Keratinocyte (primary cell): Measurements from ENCODE around the gene OR10H1. TPM values are rescaled to one million over a fixed set of nuclear protein-coding genes. Genes with fewer than 3 reads are reported as not detected.
"Not testable (repeated sequence)": the region's sequence is repeated elsewhere in the genome, so short reads cannot be mapped to it uniquely, and the experiment has no call there.

ENCODE experiments used
- DNase-seq: peaks from one replicate; pipeline ENCODE4 v3.0.0-alpha.2; 2011; ENCODE audit warnings: low read depth, missing footprints, low spot score
- FAIRE-seq: peaks from 2 replicates; lab custom pipeline; 2011; peaks lifted over from hg19 to GRCh38; lab: Jason Lieb, UNC
- H2AFZ ChIP-seq: 2 replicates; pipeline ENCODE4 v1.6.0; 2012; ENCODE audit warnings: low read length, control low read depth, inconsistent platforms; ENCODE audit not compliant: control insufficient read depth
- H3K27ac ChIP-seq: 2 replicates; pipeline ENCODE4 v1.5.1; 2011; ENCODE audit warnings: low read length; ENCODE audit not compliant: control insufficient read depth, insufficient read depth
- H3K27me3 ChIP-seq: 3 replicates; pipeline ENCODE4 v1.6.0; 2011; ENCODE audit warnings: low read length; ENCODE audit not compliant: control insufficient read depth, insufficient read depth; ENCODE audit errors: extremely low read depth
- H3K36me3 ChIP-seq, 2 experiments: 2 replicates in 1 of 2; 3 replicates in 1 of 2; pipeline ENCODE4 v1.5.1; 2011; ENCODE audit warnings: low read length in 2 of 2, mild to moderate bottlenecking in 1 of 2; ENCODE audit not compliant: control insufficient read depth in 2 of 2, insufficient read depth in 2 of 2; ENCODE audit errors: extremely low read depth in 1 of 2
- H3K4me1 ChIP-seq: 3 replicates; pipeline ENCODE4 v1.5.1; 2011; ENCODE audit warnings: low read length; ENCODE audit not compliant: control insufficient read depth, insufficient read depth; ENCODE audit errors: extremely low read depth
- H3K4me2 ChIP-seq: 3 replicates; pipeline ENCODE4 v1.6.0; 2011; ENCODE audit warnings: low read depth, low read length; ENCODE audit not compliant: control insufficient read depth, insufficient read depth; ENCODE audit errors: extremely low read depth
- H3K4me3 ChIP-seq, 3 experiments: fragments of 200-600 bp in 1 of 3; sonication (generic) in 1 of 3; 2 replicates in 2 of 3; 3 replicates in 1 of 3; pipeline ENCODE4 v1.5.1; 2011 to 2016; ENCODE audit warnings: low read length in 3 of 3, mild to moderate bottlenecking in 3 of 3, control low read depth in 2 of 3, inconsistent platforms in 1 of 3, low read depth in 1 of 3, mixed read lengths in 1 of 3, mixed run types in 1 of 3, moderate library complexity in 1 of 3; ENCODE audit not compliant: control insufficient read depth in 2 of 3, insufficient read depth in 2 of 3; ENCODE audit errors: extremely low read depth in 1 of 3
- H3K79me2 ChIP-seq: 2 replicates; pipeline ENCODE4 v1.6.0; 2012; ENCODE audit warnings: low read length; ENCODE audit not compliant: control insufficient read depth, insufficient read depth
- H3K9ac ChIP-seq: 3 replicates; pipeline ENCODE4 v1.6.0; 2011; ENCODE audit warnings: low read length; ENCODE audit not compliant: control insufficient read depth, insufficient read depth; ENCODE audit errors: extremely low read depth
- H3K9me1 ChIP-seq: 3 replicates; pipeline ENCODE4 v1.6.0; 2011; ENCODE audit warnings: low read length; ENCODE audit not compliant: control insufficient read depth, insufficient read depth; ENCODE audit errors: extremely low read depth
- H3K9me3 ChIP-seq: 2 replicates; pipeline ENCODE4 v1.5.1; 2012; ENCODE audit warnings: low read depth, low read length; ENCODE audit not compliant: control insufficient read depth
- H4K20me1 ChIP-seq: 3 replicates; pipeline ENCODE4 v1.6.0; 2011; ENCODE audit warnings: low read length; ENCODE audit not compliant: control insufficient read depth, insufficient read depth; ENCODE audit errors: extremely low read depth
- EZH2 ChIP-seq: IDR thresholded peaks from one replicate; pipeline ENCODE4 v1.6.1; 2012; ENCODE audit warnings: inconsistent platforms, mild to moderate bottlenecking, low read length, moderate library complexity
- dilution Hi-C: fragments of 300-500 bp; cut with MboI; formaldehyde crosslinking; loops from one replicate; pipeline ENCODE4 v1.7.0; 2020; ENCODE audit warnings: low sequenced_read_pairs; ENCODE audit not compliant: extremely low pct_ligation_motif_present
- polyA plus RNA-seq, 5 experiments: library from polyadenylated mRNA; depleted of rRNA in 3 of 5; stranded (reverse) in 3 of 5; stranded (forward) in 1 of 5; unstranded in 1 of 5; fragments of >200 nt; gene quantifications; 1 replicate in 1 of 5; 2 replicates in 3 of 5; 3 replicates in 1 of 5; pipeline versions ENCODE4 v1.2.1 to v1.2.3, GENCODE V29; 2011 to 2012; ENCODE audit warnings: missing spikeins in 2 of 5, low read depth in 1 of 5, low replicate concordance in 1 of 5
- TF ChIP-seq, protein P1 (sequence below), 3 experiments: IDR thresholded peaks in 1 of 3; conservative IDR thresholded peaks in 1 of 3; optimal IDR thresholded peaks in 1 of 3; 2 replicates in 2 of 3; 3 replicates in 1 of 3; pipeline versions ENCODE3 to v1.5.1; 2011; ENCODE audit warnings: low read length in 3 of 3, mild to moderate bottlenecking in 3 of 3, moderate library complexity in 2 of 3, control low read depth in 1 of 3, inconsistent platforms in 1 of 3; ENCODE audit not compliant: insufficient read depth in 2 of 3; ENCODE audit errors: extremely low read depth in 1 of 3

The OR10H1 gene
- polyA plus RNA-seq, 1 donor (not counting 4 experiments of a cell fraction or from before 2014, with no cell fraction given) = not detected

DNA sequence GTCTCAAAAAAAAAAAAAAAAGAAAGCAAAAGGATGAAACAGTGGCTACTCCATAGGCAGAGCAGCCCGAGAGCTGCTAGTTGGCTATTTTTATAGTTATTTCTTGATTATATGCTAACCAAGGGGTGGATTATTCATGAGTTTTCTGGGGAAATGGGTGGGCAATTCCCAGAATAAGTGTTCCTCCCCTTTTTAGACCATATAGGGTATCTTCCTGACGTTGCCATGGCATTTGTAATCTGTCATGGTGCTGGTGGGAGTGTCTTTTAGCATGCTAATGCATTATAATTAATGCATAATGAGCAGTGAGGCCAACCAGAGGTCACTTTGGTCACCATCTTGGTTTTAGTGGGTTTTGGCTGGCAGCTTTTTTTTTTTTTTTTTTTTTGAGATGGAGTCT is 25.4 kb upstream of the OR10H1 start:
- Histone ChIP-seq H3K27me3 (peaks cover 3% of the 10 kb centered on the region), H2AFZ (no peak overlapping the region), H4K20me1 (no peaks in the 10 kb centered on the region), H3K9ac (no peak overlapping the region), H3K4me1 (peaks cover 16% of the 10 kb centered on the region), H3K9me1 (no peaks in the 10 kb centered on the region), H3K4me3 (no peak overlapping the region), H3K79me2 (no peaks in the 10 kb centered on the region), H3K36me3 (no peaks in the 10 kb centered on the region), H3K9me3 (no peaks in the 10 kb centered on the region), H3K4me2 (no peak overlapping the region), H3K27ac (no peak overlapping the region)
- no peak for DNase-seq
- no peak for FAIRE-seq
- TF ChIP-seq, protein P1, sequence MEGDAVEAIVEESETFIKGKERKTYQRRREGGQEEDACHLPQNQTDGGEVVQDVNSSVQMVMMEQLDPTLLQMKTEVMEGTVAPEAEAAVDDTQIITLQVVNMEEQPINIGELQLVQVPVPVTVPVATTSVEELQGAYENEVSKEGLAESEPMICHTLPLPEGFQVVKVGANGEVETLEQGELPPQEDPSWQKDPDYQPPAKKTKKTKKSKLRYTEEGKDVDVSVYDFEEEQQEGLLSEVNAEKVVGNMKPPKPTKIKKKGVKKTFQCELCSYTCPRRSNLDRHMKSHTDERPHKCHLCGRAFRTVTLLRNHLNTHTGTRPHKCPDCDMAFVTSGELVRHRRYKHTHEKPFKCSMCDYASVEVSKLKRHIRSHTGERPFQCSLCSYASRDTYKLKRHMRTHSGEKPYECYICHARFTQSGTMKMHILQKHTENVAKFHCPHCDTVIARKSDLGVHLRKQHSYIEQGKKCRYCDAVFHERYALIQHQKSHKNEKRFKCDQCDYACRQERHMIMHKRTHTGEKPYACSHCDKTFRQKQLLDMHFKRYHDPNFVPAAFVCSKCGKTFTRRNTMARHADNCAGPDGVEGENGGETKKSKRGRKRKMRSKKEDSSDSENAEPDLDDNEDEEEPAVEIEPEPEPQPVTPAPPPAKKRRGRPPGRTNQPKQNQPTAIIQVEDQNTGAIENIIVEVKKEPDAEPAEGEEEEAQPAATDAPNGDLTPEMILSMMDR (optimal IDR thresholded peaks at IDR 0.05 in 1 of 3, IDR thresholded peaks at IDR 0.05 in 1 of 3, conservative IDR thresholded peaks at IDR 0.05 in 1 of 3; ENCODE audit: extremely low read depth in 1 of 3, insufficient read depth in 2 of 3, low read length in 3 of 3) = no peak
- no peak for TF ChIP-seq EZH2
- dilution Hi-C loops = no loop called here

DNA sequence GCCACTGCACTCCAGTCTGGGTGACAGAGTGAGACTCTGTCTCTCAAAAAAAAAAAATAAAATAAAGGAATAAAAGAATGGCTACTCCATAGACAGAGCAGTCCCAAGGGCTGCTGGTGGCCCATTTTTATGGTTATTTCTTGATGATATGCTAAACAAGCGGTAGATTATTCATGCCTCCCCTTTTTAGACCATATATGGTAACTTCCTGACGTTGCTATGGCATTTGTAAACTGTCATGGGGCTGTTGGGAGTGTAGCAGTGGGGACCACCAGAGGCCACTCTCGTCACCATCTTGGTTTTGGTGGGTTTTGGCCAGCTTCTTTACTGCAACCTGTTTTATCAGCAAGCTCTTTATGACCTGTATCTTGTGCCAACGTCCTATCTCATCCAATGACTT is 24.4 kb upstream of the OR10H1 start:
- DNase-seq, H3K9ac ChIP-seq, H3K9me1 ChIP-seq, H3K4me2 ChIP-seq, H4K20me1 ChIP-seq, H3K9me3 ChIP-seq, H3K27ac ChIP-seq, H2AFZ ChIP-seq, H3K79me2 ChIP-seq, FAIRE-seq, H3K36me3 ChIP-seq, dilution Hi-C loops, H3K4me3 ChIP-seq, H3K27me3 ChIP-seq: not testable (repeated sequence)
- H3K4me1 ChIP-seq = peaks cover 26% of the 10 kb centered on the region

DNA sequence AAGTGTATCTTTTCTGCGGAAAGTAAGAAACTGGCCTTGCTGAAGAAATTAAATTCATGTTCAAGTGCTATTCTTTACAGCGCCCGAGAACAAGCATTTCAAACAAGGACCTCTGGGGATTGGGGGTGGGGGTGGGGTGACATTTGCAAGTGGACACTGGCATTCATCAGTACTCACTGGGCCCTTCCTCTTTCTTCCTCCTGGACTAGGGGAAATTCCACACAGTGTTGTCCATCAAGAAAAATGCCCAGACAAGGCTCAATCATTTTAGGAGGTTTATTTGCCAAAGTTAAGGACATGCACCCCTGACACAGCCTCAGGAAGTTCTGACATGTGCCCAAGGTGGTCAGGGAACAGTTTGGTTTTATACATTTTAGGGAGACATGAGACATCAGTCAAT is 22.9 kb upstream of the OR10H1 start:
- dilution Hi-C loops = no loop called here
- Histone ChIP-seq H3K4me1 (peaks cover 41% of the 10 kb centered on the region), H3K36me3 (no peaks in the 10 kb centered on the region), H2AFZ (peak overlapping the region; percentile 54), H3K4me2 (no peak overlapping the region), H3K79me2 (no peaks in the 10 kb centered on the region), H3K9ac (no peak overlapping the region), H3K9me3 (no peaks in the 10 kb centered on the region), H4K20me1 (no peaks in the 10 kb centered on the region), H3K4me3 (no peak overlapping the region), H3K9me1 (no peaks in the 10 kb centered on the region), H3K27me3 (no peaks in the 10 kb centered on the region), H3K27ac (peak overlapping the region; percentile 52)
- TF ChIP-seq EZH2 = no peak
- TF ChIP-seq, protein P1 (optimal IDR thresholded peaks at IDR 0.05 in 1 of 3, IDR thresholded peaks at IDR 0.05 in 1 of 3, conservative IDR thresholded peaks at IDR 0.05 in 1 of 3; ENCODE audit: extremely low read depth in 1 of 3, insufficient read depth in 2 of 3, low read length in 3 of 3) = no peak
- FAIRE-seq (no peak), DNase-seq (no peak)
